C4-2B (cell line): Measurements from ENCODE around the gene CCNL2.

Experiments
- CTCF ChIP-seq: fragments of 450-650 bp; conservative IDR thresholded peaks from 2 replicates; pipeline ENCODE4 v1.5.1; 2017; ENCODE audit warnings: mild to moderate bottlenecking
- ZFX ChIP-seq: fragments of 450-650 bp; IDR thresholded peaks from 2 replicates; pipeline ENCODE4 v1.6.1; 2017

GRCh38 chr1:1435911-1436629 lies 36.9 kb upstream of the CCNL2 start:
- TF ChIP-seq CTCF (no peak), ZFX (peak; percentile 52; the same call in 1 of the 2 replicates)
